ENCODE measurements around the gene DEFB115.

GRCh38 chr20:31274441-31274840 lies 17.0 kb downstream of the DEFB115 start:
- no peak for TF ChIP-seq POLR2AphosphoS5 (IDR thresholded peaks at IDR 0.05; ENCODE audit: low read depth, low read length)
- no peak for TF ChIP-seq CTCF (IDR thresholded peaks at IDR 0.05; ENCODE audit: control extremely low read depth in 1 of 3, insufficient read depth in 1 of 3, low read depth in 1 of 3, low read length in 3 of 3)
- no peak for TF ChIP-seq EZH2 (IDR thresholded peaks at IDR 0.05; ENCODE audit: low read depth, low read length, severe bottlenecking)
- no peak for TF ChIP-seq SP4 (IDR thresholded peaks at IDR 0.05; ENCODE audit: low read length)
- TF ChIP-seq POLR2A (IDR thresholded peaks at IDR 0.05; ENCODE audit: control extremely low read depth in 1 of 2, low read depth in 2 of 2, low read length in 2 of 2): no peak
- TF ChIP-seq TEAD4 (IDR thresholded peaks at IDR 0.05; ENCODE audit: low read depth, low read length): no peak
- no peak for TF ChIP-seq TCF12 (IDR thresholded peaks at IDR 0.05; ENCODE audit: low read depth, low read length)
- TF ChIP-seq GABPA (IDR thresholded peaks at IDR 0.05; ENCODE audit: borderline replicate concordance, insufficient read depth, low read length): no peak
- TF ChIP-seq RNF2 (IDR thresholded peaks at IDR 0.05; ENCODE audit: borderline replicate concordance, low read depth, low read length, missing control alignments, poor library complexity, severe bottlenecking): no peak
- TF ChIP-seq HDAC2 (IDR thresholded peaks at IDR 0.05; ENCODE audit: borderline replicate concordance in 1 of 2, low read depth in 2 of 2, low read length in 2 of 2): no peak
- TF ChIP-seq ZNF274 (IDR thresholded peaks at IDR 0.05; ENCODE audit: borderline replicate concordance, extremely low read depth, low read length): no peak
